ENCODE data around the gene ATL3.
"Not testable (repeated sequence)": the region's sequence is repeated elsewhere in the genome, so short reads cannot be mapped to it uniquely, and the experiment has no call there.

The ATL3 gene

GRCh38 chr11:63589000-63589399, 82.2 kb downstream of the ATL3 start:
- DNase-seq (ENCODE audit: low read depth in 2 of 2), result no peak

- DNase-seq (ENCODE audit: low read depth in 2 of 2), result no peak
Observed at GRCh38 chr11:63586451-63587166, 84.6 kb downstream of the ATL3 start.

DNA sequence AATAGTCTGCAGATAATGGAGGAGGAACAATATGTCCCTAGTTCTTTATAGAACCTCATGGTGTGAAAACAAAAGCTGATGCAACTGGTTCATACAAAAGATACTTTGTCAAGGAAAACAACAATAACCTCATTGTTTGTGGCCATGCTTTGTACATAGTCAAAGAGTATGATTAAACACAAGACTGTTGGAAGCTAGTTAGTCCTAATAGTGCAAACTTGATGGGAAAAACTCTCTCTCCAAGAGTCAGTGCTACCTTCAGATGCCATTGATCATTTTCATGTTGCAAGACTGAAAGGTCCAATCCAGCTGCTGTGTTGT, 87.9 kb downstream of the ATL3 start:
- no peak for DNase-seq (ENCODE audit: low read depth in 2 of 2)

DNA sequence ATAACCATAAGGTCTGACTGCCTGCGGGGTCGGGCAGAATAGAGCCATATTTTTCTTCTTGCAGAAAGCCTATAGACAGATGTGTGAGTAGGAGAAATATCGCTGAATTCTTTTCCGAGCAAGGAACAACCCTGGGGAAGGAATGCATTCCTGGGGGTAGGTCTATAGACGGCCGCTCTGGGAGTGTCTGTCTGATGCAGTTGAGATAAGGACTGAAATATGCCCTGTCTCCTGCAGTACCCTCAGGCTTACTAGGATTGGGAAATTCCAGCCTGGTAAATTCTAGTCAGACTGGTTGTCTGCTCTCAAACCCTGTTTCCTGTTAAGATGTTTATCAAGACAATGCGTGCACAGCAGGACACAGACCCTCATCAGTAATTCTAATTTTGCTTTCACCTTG, 90.0 kb downstream of the ATL3 start:
- not testable (repeated sequence) for DNase-seq (ENCODE audit: low read depth in 2 of 2)

DNA sequence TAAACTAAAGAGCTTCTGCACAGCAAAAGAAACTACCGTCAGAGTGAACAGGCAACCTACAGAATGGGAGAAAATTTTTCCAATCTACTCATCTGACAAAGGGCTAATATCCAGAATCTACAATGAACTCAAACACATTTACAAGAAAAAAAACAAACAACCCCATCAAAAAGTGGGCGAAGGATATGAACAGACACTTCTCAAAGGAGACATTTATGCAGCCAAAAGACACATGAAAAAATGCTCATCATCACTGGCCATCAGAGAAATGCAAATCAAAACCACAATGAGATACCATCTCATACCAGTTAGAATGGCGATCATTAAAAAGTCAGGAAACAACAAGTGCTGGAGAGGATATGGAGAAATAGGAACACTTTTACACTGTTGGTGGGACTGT, 92.3 kb downstream of the ATL3 start:
- DNase-seq (ENCODE audit: low read depth in 2 of 2), result not testable (repeated sequence)

- DNase-seq (ENCODE audit: low read depth in 2 of 2), result no peak
Observed at GRCh38 chr11:63574856-63575602, 96.1 kb downstream of the ATL3 start.
